ENCODE measurements around the gene PLA2G10.
"Not testable (repeated sequence)": the region's sequence is repeated elsewhere in the genome, so short reads cannot be mapped to it uniquely, and the experiment has no call there.

PLA2G10 gene, protein sequence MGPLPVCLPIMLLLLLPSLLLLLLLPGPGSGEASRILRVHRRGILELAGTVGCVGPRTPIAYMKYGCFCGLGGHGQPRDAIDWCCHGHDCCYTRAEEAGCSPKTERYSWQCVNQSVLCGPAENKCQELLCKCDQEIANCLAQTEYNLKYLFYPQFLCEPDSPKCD
- total RNA-seq, result 0 reads per million in 18 experiments

DNA sequence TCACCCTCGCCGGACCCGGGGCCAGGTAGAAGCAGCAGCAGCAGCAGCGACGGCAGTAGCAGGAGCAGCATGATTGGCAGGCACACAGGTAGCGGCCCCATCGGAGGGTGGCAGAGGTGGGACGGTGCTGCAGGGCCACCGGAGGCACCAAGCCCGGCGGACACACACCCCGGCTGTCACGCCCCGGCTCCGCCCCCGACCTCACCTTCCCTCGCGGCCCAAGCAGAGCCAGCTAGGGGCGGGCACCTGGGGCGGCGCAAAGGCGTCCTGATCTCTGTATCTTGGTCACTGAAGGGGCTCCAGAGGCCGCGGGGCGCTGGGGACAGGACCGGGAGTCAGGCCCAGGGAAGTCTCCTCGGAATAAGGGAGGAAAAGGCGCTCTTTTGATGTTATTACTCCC lies at the start of gene PLA2G10:
PLA2G10 (minus strand) TSS at position 180 of the 400 bp plus-strand sequence; CDS start at position 101, 79 bp downstream.
- DNase-seq, result not testable (repeated sequence)

DNA sequence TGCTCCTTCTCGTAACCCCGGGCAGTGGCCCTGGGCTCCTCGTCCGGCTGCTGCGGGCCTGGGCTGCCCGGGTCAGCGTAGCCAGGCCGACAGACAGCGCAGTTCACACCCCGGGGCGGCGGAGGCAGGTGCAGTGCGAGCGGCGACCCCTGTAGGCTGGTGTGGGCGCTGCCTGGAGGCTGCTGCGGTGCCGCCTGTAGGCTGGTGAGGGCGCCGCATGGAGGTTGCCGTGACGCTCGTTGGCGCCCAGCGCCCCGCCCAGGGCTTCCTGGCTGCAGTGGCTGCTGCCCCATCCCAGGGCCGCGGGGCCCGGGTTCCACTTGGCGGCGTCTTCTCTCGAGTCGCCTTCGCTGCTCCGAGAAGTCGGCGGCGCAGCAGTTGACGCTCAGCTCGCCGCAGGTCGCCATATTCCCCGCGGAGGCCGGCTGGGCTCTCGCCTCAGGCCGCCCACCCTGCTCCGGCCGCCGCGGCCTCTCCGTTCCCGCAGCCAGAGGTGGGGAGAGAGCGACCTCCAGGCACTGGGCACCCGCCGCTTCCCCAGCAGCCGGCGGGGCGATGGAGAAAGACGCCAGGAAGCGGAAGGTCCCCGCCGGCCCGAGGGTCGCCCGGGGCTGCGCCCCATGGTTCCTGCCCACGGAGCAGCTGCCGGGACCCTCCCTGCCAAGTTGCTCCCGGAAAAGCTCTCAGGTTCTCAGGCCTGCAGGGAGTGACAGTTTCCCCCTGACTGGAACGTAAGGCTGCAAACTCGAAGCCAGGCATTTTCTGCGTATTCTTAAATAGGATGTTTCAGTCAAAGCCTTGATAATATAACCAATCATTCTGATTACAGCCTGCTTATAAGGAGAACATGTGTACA lies 48.4 kb upstream of the PLA2G10 start, which contains the start of gene NPIPA2:
NPIPA2 (plus strand) TSS at position 261 of the 856 bp plus-strand sequence. CDS start 5,533 bp downstream, outside the sequence.
- not testable (repeated sequence) for DNase-seq

DNA sequence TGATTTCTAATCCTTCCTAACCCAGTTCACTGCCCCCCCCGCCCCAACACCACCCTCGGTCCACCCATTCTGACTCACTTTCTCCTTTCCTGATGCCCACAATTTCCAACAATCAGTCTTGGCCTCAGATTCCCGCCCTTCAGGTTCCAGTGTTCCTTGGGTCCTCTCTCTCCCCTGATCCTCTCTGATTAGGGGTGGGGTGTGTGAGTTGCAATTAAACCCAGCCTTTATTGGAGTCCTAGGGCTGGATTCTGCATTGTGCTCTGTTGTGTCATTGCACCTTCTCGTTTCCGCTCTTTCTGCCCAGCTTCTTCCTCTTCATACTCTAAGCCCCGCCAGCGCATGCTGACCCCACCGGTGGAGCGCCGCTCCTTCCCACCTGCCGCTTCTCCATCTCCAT lies 47.7 kb upstream of the PLA2G10 start:
- not testable (repeated sequence) for DNase-seq

DNA sequence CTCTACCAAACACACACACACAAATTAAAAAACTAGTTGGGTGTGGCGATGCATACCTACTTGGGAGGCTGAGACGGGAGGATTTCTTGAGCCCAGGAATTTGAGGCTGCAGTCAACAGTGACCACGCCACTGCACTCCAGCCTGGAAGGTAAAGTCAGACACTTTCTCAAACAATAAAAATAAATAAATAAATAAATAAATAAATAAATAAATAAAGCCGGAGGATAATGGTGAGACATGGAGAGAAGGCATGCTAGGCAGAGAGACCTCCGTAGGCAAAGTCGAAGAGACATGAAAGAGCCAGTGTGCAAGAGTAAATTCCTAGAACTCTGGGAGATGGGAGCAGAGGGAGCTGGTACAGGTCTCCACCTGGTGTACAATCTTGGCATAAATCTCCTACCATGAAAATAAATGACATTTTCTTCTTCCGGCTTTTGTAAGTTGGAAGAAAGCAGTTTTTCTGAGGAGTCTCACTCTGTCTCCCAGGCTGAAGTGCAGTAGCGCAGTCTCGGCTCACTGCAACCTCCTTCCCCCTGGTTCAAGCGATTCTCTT lies 46.8 kb upstream of the PLA2G10 start:
- not testable (repeated sequence) for DNase-seq

DNA sequence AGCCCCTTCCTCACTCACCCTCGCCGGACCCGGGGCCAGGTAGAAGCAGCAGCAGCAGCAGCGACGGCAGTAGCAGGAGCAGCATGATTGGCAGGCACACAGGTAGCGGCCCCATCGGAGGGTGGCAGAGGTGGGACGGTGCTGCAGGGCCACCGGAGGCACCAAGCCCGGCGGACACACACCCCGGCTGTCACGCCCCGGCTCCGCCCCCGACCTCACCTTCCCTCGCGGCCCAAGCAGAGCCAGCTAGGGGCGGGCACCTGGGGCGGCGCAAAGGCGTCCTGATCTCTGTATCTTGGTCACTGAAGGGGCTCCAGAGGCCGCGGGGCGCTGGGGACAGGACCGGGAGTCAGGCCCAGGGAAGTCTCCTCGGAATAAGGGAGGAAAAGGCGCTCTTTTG lies 39.1 kb upstream of the PLA2G10 start:
- DNase-seq, result not testable (repeated sequence)

DNA sequence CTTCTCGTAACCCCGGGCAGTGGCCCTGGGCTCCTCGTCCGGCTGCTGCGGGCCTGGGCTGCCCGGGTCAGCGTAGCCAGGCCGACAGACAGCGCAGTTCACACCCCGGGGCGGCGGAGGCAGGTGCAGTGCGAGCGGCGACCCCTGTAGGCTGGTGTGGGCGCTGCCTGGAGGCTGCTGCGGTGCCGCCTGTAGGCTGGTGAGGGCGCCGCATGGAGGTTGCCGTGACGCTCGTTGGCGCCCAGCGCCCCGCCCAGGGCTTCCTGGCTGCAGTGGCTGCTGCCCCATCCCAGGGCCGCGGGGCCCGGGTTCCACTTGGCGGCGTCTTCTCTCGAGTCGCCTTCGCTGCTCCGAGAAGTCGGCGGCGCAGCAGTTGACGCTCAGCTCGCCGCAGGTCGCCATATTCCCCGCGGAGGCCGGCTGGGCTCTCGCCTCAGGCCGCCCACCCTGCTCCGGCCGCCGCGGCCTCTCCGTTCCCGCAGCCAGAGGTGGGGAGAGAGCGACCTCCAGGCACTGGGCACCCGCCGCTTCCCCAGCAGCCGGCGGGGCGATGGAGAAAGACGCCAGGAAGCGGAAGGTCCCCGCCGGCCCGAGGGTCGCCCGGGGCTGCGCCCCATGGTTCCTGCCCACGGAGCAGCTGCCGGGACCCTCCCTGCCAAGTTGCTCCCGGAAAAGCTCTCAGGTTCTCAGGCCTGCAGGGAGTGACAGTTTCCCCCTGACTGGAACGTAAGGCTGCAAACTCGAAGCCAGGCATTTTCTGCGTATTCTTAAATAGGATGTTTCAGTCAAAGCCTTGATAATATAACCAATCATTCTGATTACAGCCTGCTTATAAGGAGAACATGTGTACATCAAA lies 9.3 kb upstream of the PLA2G10 start, which contains the start of gene NPIPA3:
NPIPA3 (plus strand) TSS at position 256 of the 856 bp plus-strand sequence. CDS start 5,533 bp downstream, outside the sequence.
- DNase-seq, result not testable (repeated sequence)

DNA sequence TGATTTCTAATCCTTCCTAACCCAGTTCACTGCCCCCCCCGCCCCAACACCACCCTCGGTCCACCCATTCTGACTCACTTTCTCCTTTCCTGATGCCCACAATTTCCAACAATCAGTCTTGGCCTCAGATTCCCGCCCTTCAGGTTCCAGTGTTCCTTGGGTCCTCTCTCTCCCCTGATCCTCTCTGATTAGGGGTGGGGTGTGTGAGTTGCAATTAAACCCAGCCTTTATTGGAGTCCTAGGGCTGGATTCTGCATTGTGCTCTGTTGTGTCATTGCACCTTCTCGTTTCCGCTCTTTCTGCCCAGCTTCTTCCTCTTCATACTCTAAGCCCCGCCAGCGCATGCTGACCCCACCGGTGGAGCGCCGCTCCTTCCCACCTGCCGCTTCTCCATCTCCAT lies 8.6 kb upstream of the PLA2G10 start:
- DNase-seq, result not testable (repeated sequence)

DNA sequence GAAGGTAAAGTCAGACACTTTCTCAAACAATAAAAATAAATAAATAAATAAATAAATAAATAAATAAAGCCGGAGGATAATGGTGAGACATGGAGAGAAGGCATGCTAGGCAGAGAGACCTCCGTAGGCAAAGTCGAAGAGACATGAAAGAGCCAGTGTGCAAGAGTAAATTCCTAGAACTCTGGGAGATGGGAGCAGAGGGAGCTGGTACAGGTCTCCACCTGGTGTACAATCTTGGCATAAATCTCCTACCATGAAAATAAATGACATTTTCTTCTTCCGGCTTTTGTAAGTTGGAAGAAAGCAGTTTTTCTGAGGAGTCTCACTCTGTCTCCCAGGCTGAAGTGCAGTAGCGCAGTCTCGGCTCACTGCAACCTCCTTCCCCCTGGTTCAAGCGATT lies 7.8 kb upstream of the PLA2G10 start:
- DNase-seq, result not testable (repeated sequence)

DNA sequence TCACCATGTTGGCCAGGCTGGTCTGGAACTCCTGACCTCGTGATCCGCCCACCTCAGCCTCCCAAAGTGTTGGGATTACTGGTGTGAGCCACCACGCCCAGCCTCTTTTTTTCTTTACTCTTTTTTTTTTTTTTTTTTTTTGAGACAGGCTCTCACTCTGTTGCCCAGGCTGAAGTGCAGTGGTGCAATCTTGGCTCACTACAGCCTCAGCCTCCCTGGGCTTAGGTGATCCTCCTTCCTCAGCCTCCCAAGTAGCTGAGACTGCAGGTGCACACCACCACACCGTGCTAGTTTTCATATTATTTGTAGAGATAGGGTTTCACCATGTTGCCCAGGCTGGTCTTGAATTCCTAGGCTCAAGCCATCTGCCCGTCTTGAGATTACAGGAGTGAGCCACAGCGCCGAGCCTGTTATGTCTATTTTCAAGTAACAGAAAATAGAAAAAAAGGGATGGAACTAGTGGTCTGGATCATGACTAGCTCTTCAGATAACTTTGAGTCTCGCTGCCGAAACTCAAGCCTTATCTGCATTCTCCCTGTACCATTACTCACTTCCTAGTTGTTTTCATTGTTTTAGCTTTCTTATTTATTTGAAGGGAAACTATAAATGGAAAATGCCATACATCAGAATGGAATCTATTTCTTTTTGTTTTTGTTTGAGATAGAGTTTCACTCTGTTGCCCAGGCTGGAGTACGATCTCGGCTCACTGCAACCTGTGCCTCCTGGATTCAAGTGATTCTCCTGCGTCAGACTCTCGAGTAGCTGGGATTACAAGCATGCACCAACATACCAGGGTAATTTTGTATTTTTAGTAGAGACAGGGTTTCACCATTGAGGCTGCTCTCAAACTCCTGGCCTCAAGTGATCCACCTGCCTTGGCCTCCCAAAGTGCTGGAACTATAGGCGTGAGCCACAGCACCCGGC lies 8.0 kb downstream of the PLA2G10 start:
- not testable (repeated sequence) for DNase-seq

DNA sequence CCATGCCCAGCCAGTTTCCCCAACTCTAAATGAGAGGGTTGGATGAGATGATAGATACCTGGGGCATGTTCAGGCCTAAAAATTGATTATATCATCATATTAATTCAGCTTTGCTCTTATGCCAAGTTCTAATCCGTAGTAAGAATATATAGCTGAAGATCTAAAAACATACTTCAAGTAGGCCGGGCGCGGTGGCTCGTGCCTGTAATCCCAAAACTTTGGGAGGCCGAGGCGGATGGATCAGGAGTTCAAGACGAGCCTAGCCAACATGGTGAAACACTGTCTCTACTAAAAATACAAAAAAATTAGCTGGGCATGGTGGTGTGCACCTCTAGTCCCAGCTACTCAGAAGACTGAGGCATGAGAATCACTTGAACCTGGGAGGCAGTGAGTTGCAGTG lies 12.0 kb downstream of the PLA2G10 start:
- DNase-seq, result no peak

DNA sequence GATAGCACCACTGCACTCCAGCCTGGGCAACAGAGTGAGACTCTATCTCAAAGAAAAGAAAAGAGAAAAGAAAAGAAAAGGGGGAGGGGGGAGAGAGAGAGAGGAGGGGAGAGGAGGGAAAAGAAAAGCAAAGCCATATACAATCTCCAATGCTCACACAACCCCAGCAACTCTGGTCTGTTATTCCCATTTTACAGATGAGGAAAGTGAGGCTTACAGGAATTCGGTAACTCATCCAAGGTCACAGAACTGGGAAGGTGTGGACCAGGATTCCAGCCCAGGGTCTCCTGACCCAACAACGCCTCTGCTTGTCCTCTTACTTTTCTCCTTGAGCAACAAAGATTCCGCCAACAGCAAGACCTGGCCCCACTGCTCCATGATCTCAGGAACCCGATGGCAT lies 13.0 kb downstream of the PLA2G10 start:
- no peak for DNase-seq

DNA sequence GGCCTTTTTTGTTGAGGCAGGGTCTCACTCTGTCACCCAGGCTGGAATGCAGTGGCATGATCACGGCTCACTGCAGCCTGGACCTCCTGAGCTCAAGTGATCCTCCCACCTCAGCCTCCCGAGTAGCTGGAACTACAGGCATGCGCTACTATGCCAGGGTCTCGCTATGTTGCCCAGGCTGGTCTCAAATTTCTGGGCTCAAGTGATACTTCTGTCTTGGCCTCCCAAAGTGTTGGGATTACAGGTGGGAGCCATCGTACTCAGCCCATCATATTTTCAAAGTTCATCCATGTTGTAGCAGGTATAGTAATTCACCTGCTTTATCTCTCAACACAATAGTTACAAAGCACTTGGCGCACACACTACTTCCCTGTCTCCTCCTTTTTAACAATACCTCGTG lies 13.7 kb downstream of the PLA2G10 start:
- not testable (repeated sequence) for DNase-seq

DNA sequence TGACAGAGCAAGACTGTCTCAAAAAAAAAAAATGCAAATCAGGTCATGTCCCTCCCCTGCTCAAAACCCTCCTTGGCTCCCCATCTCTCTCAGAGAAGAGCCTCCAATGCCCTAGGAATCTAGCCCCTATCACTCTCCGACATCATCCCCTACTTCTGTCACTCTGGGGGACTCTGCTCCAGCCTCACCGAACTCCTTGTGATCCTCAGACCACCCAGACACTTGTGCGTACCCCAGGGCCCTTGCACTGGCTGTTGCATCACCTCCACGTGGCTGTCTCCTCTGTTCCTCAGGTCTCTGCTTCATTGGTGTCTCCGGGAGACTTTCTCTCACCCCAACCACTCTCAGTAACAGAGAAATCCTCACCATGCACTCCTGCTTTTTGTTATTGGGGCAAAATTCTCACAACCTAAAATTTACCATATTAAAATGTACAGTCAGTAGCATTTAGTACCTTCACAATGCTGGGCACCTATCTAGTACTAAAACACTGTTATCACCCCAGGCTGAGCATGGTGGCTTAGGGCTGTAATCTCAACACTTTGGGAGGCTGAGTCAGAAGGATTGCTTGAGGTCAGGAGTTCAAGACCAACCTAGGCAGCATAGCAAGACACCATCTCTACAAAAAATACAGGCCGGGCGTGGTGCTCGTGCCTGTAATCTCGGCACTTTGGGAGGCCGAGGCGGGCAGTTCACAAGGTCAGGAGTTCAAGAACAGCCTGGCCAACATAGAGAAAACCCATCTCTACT lies 15.2 kb downstream of the PLA2G10 start:
- DNase-seq, result no peak

DNA sequence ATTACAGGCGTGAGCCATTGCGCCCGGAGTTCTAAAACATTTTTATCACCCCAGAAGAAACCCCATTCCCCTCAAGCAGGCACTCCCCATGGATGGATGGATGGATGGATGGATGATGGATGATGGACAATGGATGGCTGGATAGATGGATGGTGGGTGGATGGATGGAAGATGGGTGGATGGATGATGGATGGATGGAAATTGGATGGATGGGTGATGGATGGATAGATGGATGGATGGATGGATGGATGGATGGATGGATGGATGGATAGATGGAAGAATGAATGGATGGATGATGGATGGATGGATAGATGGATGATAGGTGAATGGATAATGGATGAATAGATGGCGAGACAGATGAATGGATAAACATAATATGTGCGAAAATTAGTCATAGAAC lies 16.5 kb downstream of the PLA2G10 start:
- no peak for DNase-seq

DNA sequence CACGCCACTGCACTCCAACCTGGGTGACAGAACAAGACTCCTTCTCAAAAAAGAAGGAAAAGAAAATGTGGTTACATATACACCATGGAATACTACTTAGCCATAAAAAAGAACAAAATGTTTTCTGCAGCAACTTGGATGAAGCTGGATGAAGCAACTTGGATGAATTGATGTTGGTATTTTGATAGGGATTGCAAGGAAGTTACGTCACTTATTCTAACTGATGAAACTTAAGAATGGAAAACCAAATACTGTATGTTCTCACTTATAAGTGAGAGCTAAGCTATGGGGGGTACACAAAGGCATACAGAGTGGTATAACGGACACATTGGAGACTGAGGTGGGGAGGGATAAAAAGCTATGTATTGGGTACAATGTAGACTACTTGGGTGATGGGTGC lies 17.5 kb downstream of the PLA2G10 start:
- no peak for DNase-seq

DNA sequence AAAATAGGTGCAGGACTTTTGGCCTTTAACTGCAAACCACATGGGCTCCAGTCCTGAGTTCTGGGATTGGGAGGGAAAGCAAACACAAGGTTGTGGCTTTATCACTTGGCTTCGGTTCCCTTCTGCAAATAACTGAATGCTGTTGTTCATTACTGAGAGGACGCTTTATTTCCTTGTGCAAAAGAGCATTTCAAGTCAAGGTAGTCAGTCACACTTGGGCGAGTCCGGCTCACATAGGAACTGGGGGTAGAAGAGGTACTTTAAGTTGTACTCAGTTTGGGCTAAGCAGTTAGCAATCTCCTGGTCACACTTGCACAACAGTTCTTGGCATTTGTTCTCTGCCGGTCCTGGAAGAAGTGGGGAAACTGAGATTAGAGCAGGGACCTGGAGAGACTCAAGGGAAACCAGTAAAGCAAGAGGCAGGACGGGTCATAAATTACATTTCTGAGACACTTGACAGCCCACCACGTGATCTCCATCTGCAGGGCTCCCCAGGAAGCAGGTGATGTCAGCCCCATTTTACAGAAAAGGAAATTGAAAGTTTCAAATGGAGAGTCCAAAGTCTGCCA lies 21.6 kb downstream of the PLA2G10 start:
- DNase-seq, result no peak

DNA sequence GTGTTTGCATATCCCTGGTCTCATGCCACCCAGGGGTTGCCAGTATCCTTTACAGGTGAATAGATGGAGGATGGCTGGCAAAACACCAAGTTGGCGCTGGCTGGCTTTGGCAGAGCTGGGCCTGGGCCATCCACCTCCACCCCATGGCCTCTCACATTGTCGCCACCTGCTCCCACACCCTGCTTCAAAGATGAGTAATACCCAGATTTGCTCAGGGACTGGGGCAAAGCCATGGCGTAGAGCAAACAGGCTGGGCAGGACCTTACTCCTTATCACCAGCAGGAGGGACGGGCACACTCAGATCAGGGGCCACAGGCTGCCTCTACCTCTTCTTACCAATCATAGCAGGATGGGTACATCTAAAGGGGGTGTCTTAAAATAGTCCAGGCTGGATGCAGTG lies 24.3 kb downstream of the PLA2G10 start:
- DNase-seq, result no peak

DNA sequence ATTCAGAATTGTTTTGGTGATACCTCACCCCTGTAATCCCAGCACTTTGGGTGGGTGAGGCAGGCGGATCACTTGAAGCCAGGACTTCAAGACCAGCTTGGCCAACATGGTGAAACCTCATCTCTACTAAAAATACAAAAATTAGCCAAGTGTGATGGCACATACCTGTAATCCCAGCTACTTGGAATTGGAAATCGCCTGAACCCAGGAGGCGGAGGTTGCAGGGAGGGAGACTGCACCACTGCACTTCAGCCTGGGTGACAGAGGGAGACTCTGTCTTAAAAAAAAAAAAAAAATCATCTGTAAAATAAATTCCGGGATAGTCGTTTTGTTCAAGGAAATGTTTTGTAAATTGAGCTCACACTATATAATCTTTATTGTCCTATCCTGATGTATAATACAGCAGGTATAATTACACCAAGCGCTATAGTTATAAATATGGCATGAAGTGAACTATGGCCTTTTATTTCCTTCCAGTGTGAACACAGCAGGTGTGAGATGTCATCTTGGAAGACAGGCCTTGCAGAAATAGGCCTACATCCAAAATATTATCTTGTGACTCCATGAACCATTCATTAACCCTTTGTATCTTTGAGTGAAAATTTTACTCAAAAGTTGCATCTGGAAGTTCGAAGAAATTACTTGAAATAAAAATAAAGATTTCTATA lies 25.4 kb downstream of the PLA2G10 start:
- no peak for DNase-seq

Measured in inflammatory macrophage (primary cell).